Right lobe of liver (tissue), 4 donors: ENCODE measurements around the gene ATP6V1C2.

ENCODE experiments used
- CTCF ChIP-seq, 4 donors: fragments of 200-600 bp in 3 of 4; fragments of 450-650 bp in 1 of 4; IDR thresholded peaks; one replicate each; pipeline versions ENCODE4 v1.5.1 to v1.8.0; 2016 to 2022; ENCODE audit warnings: antibody characterized with exemption in 4 of 4, mild to moderate bottlenecking in 2 of 4
- POLR2A ChIP-seq: fragments of 450-650 bp; IDR thresholded peaks from one replicate; pipeline ENCODE4 v1.6.1; 2017; ENCODE audit warnings: antibody characterized with exemption, mild to moderate bottlenecking
- donor health status: DM: no; HTN: no; CAD: no.
- donor health status: DM: no; HTN: no; CAD: no.
- donor health status: DM: no; HTN: yes; CAD: no.

GRCh38 chr2:10720306-10720705 is 1.1 kb upstream of the ATP6V1C2 start:
- TF ChIP-seq POLR2A (no peak), CTCF (IDR thresholded peaks at IDR 0.05) (no peak)
